Inferior parietal cortex (tissue), 1 donor: ENCODE results near the gene BBS5.

Source experiments
- DNase-seq: peaks from one replicate; pipeline ENCODE4 v3.0.0-alpha.2; 2016; ENCODE audit errors: extremely low spot score

Gene BBS5

GRCh38 chr2:169546756-169547155 is 67.5 kb downstream of the BBS5 start:
- no peak for DNase-seq
